Measurements from ENCODE around the gene SDR9C7.

DNA sequence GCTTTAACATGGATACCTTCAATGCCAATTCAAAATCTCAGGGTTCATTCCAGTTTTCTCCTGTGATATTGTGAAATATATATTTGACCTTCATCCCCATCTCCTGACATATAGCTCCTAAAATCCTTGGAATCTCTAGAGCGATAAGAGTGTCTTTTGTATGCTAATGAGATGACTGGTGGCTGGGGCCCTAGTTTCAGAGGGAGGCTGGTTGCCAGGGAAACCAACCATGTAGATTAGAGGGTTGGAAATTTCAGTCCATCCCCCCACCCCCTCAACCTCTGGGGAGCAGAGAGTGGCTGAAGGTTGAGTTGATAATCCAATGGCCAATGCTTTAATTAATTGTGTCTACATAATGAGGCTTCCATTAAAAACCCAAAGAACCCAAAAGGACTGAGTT, 59.4 kb downstream of the SDR9C7 start:
- TF ChIP-seq CTCF (IDR thresholded peaks at IDR 0.05) (no peak), POLR2A (IDR thresholded peaks at IDR 0.05) (no peak)

Measured in Peyer's patch (tissue), 4 donors.